Activated naive CD4-positive, alpha-beta T cell treated with anti-CD3 and anti-CD28 coated beads, Interleukin-2, amount 50 U/mL, for 72 hours (primary cell): ENCODE results near the gene MFSD2A. TPM values are rescaled to one million over a fixed set of nuclear protein-coding genes. Genes with fewer than 3 reads are reported as not detected.
"Not testable (repeated sequence)": the region's sequence is repeated elsewhere in the genome, so short reads cannot be mapped to it uniquely, and the experiment has no call there.

Experiments used
- ATAC-seq, 2 donors: fragments of 150-1000 bp; cut with Tn5 transposase; 2 replicates each; pipeline ENCODE4 v1.10.0; 2021; ENCODE audit warnings: mild to moderate bottlenecking in 2 of 2, moderate library complexity in 2 of 2
- DNase-seq, 2 donors: peaks; one replicate each; pipeline ENCODE4 v3.0.0; 2021 to 2022; ENCODE audit warnings: low spot score in 2 of 2
- H3K27ac Mint-ChIP-seq, 2 donors: one replicate each; pipeline ENCODE4 v1.8.0; 2022; ENCODE audit warnings: mild to moderate bottlenecking in 2 of 2, mixed read lengths in 2 of 2
- H3K36me3 Mint-ChIP-seq, 2 donors: one replicate each; pipeline ENCODE4 v1.8.0; 2022; ENCODE audit warnings: mixed read lengths in 2 of 2
- H3K9me3 Mint-ChIP-seq, 2 donors: one replicate each; pipeline ENCODE4 v1.8.0; 2022; ENCODE audit warnings: mixed read lengths in 2 of 2
- total RNA-seq, 2 donors: library from RNA; stranded (reverse); gene quantifications; one replicate each; pipeline ENCODE4 v1.2.3, GENCODE V29; 2022

MFSD2A gene
- total RNA-seq, 2 donors from 2014 or later, result 2.6 to 7.1 TPM

DNA sequence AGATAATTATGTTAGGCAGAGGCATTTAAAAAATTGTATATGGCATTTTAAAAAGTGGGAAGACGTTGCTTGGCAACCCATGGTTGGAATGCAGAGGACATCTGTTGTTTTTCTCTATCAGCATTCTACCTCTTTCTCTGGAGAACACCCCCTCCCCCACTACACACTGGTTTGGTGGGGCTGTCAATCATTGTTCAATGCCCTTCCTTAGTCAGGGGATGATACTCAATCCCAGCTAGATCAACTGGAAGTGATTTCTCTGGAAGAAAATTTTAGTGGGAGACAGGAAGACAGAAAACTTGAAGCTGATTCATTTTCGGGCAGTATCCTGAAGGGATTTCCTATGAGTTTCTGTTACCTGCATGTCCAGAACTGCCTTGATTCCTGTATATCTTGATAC is 49.9 kb downstream of the MFSD2A start:
- no peak overlapping the region for H3K27ac Mint-ChIP-seq
- ATAC-seq (no peak), DNase-seq (no peak)
- no peaks in the 10 kb centered on the region for H3K36me3 Mint-ChIP-seq
- no peaks in the 10 kb centered on the region for H3K9me3 Mint-ChIP-seq

DNA sequence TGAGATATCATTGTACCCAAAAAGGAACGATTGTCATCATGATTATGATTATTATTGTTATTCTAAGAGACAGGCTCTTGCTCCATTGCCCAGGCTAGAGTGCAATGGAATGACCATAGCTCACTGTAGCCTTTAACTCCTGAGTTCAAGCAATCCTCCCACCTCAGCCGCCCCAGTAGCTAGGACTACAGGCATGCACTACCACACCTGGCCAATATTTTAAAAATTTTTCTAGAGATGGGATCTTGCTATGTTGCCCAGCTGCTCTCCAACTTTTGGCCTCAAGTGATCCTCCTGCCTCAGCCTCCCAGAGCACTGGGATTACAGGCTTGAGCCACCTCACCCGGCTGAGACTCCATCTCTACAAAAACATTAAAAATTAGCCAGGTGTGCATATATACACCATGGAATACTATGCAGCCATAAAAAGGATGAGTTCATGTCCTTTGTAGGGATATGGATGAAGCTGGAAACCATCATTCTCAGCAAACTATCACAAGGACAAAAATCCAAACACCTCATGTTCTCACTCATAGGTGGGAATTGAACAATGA is 52.6 kb downstream of the MFSD2A start:
- H3K9me3 Mint-ChIP-seq, H3K27ac Mint-ChIP-seq, DNase-seq, ATAC-seq, H3K36me3 Mint-ChIP-seq: not testable (repeated sequence)

DNA sequence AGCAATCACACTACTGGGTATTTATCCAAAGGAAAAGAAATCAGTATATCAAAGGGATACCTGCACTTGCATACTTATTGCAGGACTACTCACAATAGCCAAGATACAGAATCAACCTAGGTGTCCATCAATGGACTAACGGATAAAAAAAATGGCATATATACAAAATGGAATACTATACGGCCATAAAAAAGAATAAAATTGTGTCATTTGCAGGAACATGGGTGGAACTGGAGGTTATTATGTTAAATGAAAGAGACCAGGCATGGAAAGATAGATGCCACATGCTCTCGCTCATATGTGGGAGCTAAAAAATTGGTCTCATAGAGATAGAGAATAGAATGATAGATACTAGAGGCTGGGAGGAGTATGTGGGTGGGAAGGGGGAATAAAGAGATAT is 56.3 kb downstream of the MFSD2A start:
- DNase-seq (no peak), ATAC-seq (no peak)
- Mint-ChIP-seq H3K27ac (no peak overlapping the region), H3K9me3 (peaks cover 0 to 5% of the 10 kb centered on the region in 2 donors), H3K36me3 (no peaks in the 10 kb centered on the region)

DNA sequence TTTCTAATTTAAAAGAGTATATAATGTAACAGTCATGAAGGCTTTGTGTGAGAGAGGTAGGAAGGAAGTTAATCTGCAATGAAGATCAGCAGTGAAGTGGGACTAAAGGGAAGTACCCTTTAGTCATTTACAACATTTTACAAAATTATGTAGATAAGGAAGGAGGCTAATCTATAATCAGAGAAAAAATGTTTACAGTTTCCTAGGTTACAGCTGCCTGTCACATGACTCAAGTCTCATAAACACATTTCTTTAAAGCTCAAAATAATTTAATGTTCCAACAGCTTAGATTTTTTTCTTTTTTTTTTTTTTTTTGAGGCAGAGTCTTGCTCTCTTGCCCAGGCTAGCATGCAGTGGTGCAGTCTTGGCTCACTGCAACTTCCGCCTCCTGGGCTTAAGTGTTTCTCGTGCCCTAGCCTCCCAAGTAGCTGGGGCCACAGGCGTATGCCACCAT is 59.3 kb downstream of the MFSD2A start:
- Mint-ChIP-seq H3K36me3 (no peaks in the 10 kb centered on the region), H3K9me3 (peaks cover 0 to 5% of the 10 kb centered on the region in 2 donors), H3K27ac (no peak overlapping the region)
- DNase-seq (no peak), ATAC-seq (peak; percentile 48 to 59)

DNA sequence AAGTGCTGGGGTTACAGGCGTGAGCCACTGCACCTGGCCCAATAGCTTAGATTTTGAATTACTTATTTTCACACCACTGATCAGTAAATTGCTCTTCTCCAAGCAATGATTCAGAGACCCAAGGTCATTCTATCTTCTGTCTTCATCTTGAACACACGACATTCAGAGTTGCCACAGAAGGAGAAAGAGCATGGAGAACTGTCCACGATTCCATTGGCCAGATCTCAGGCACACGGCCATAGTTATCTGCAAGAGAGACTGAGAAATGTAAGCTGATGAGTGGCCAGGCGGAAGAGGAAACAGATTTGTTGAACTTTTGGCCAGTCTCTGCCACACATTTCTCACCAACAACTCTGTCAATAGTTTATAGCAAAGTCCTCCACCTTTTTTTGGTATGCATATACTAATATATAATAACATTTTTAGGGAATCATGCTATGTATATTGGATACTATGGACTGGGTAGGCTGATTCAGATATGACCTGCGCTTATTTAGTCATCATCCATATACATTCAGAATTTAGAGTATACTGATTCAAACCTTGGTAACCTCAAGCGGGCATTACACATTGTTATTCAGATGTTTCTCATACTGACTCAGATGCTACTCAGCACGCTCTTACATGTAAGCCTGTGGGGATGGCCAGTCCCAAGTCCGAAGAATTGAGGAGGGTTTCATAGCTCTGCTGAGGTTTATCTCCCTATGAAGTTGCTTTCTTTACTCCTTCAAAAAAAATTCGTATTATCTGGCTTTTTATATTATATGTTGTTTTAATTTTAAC is 60.1 kb downstream of the MFSD2A start:
- H3K36me3 Mint-ChIP-seq, result no peaks in the 10 kb centered on the region
- peak; percentile 97 to 98 for ATAC-seq
- H3K9me3 Mint-ChIP-seq, result peaks cover 0 to 5% of the 10 kb centered on the region in 2 donors
- H3K27ac Mint-ChIP-seq, result no peak overlapping the region
- no peak for DNase-seq

DNA sequence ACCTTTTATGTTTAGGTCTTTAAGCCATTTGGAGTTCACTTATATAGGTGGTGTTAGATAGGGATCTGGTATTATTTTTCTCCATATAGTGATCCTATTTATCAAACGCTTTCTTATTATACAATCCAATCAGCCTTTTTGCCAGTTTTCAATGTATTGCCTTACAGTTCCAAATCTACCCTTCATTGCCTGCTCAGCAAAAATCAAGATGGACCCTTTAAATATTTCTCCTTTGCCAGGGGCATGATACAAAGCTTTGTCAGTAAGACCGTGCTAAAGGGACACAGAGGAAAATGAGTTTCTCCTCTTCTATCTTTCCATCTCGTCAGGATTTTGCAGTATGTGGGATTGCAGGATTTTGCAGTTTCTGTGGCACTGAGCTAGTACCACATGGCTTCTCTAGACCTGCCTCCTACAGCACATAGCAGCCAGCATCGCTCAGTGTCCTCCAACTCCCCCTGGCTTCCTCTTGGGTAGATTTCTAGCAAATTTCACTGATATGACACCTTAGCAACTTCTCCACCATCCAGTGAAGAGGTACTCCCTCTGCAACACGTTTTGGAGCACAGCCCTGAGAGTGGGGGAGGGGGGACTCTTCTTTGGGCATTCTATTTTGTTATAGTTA is 63.1 kb downstream of the MFSD2A start:
- peaks cover 0 to 4% of the 10 kb centered on the region in 2 donors for H3K36me3 Mint-ChIP-seq
- H3K27ac Mint-ChIP-seq, result no peak overlapping the region
- ATAC-seq (no peak), DNase-seq (no peak)
- H3K9me3 Mint-ChIP-seq, result no peaks in the 10 kb centered on the region

Other genes starting within 250 kb of the MFSD2A start
- 10 to 100 TPM; 70.6 to 79.5 TPM for gene PPIE, start 216.3 kb upstream of the MFSD2A start, total RNA-seq
- gene OXCT2, start 183.8 kb upstream of the MFSD2A start, total RNA-seq, result 1 to 10 TPM; 1.2 to 2.9 TPM
- under 1 TPM; 0.11 to 0.84 TPM for gene BMP8B, start 166.3 kb upstream of the MFSD2A start, total RNA-seq
- gene TRIT1, start 71.6 kb upstream of the MFSD2A start, total RNA-seq, result 10 to 100 TPM; 14.5 to 45.1 TPM
- under 1 TPM; 0.14 to 0.72 TPM for gene MYCL, start 53.2 kb upstream of the MFSD2A start, total RNA-seq
- gene CAP1, start 85.6 kb downstream of the MFSD2A start, total RNA-seq, result 100 to 1,000 TPM; 578 to 634 TPM
- 10 to 100 TPM; 81.8 to 84.1 TPM for gene PPT1, start 142.1 kb downstream of the MFSD2A start, total RNA-seq
- gene RLF, start 206.2 kb downstream of the MFSD2A start, total RNA-seq, result 10 to 100 TPM; 23.6 to 26.1 TPM